Measurements from ENCODE around the gene MTHFR. TPM values are rescaled to one million over a fixed set of nuclear protein-coding genes. Genes with fewer than 3 reads are reported as not detected.

The MTHFR gene
- total and polyA plus RNA-seq, 4 donors = 5.5 to 29.0 (median 18.3) TPM

DNA sequence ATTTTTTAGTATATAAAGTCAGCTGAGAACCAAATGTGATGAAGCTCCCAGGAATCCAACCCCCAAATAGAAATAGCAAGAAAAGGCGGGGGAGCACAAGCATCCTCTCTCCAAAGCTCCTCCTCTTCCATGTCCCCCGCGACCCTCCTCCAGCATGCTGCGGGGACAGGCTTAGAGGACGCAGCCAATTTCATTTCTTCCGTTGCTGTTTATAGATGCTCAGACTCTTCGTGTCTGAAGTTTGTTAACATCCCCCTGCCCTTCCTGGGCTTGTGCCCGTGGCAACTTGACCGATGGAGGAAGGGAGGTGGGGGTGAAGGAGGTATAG, 42.6 kb upstream of the MTHFR start:
- Histone ChIP-seq H3K4me1 (ENCODE audit: control insufficient read depth in 4 of 4, insufficient read depth in 4 of 4, low read length in 3 of 4) (peaks cover 2 to 10% (median 4%) of the 10 kb centered on the region in 4 donors), H3K9me3 (ENCODE audit: control insufficient read depth in 4 of 4, low read length in 3 of 4) (no peaks in the 10 kb centered on the region), H3K9ac (ENCODE audit: low read depth in 1 of 2, low read length in 2 of 2) (no peak overlapping the region), H3K27ac (ENCODE audit: low read depth in 1 of 2, low read length in 2 of 2) (no peak overlapping the region), H3K27me3 (ENCODE audit: control insufficient read depth in 4 of 4, insufficient read depth in 4 of 4, low read length in 3 of 4) (no peaks in the 10 kb centered on the region), H3K4me3 (ENCODE audit: low read depth in 1 of 3, low read length in 3 of 3) (no peak overlapping the region), H3K36me3 (ENCODE audit: control insufficient read depth in 4 of 4, insufficient read depth in 3 of 4, low read depth in 1 of 4, low read length in 3 of 4) (peaks cover 0 to 7% (median 4%) of the 10 kb centered on the region in 4 donors)
- TF ChIP-seq YY1 (IDR thresholded peaks at IDR 0.05) (no peak), HNF4G (IDR thresholded peaks at IDR 0.05) (no peak), TAF1 (conservative IDR thresholded peaks at IDR 0.05) (no peak), FOXA1 (IDR thresholded peaks at IDR 0.05) (no peak), SP1 (IDR thresholded peaks at IDR 0.05) (no peak), REST (IDR thresholded peaks at IDR 0.05) (no peak), EGR1 (IDR thresholded peaks at IDR 0.05; ENCODE audit: low read depth in 2 of 2) (no peak), RXRA (IDR thresholded peaks at IDR 0.05) (no peak)
- TF ChIP-seq, protein P1, sequence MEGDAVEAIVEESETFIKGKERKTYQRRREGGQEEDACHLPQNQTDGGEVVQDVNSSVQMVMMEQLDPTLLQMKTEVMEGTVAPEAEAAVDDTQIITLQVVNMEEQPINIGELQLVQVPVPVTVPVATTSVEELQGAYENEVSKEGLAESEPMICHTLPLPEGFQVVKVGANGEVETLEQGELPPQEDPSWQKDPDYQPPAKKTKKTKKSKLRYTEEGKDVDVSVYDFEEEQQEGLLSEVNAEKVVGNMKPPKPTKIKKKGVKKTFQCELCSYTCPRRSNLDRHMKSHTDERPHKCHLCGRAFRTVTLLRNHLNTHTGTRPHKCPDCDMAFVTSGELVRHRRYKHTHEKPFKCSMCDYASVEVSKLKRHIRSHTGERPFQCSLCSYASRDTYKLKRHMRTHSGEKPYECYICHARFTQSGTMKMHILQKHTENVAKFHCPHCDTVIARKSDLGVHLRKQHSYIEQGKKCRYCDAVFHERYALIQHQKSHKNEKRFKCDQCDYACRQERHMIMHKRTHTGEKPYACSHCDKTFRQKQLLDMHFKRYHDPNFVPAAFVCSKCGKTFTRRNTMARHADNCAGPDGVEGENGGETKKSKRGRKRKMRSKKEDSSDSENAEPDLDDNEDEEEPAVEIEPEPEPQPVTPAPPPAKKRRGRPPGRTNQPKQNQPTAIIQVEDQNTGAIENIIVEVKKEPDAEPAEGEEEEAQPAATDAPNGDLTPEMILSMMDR (IDR thresholded peaks at IDR 0.05; ENCODE audit: low read depth, low read length, missing input control) = no peak
- TF ChIP-seq, protein P2, sequence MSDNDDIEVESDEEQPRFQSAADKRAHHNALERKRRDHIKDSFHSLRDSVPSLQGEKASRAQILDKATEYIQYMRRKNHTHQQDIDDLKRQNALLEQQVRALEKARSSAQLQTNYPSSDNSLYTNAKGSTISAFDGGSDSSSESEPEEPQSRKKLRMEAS (IDR thresholded peaks at IDR 0.05) = no peak
- TF ChIP-seq, protein P3, sequence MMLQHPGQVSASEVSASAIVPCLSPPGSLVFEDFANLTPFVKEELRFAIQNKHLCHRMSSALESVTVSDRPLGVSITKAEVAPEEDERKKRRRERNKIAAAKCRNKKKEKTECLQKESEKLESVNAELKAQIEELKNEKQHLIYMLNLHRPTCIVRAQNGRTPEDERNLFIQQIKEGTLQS (IDR thresholded peaks at IDR 0.05) = no peak
- no peak for DNase-seq (ENCODE audit: low spot score)
- whole genome bisulfite sequencing = 82% methylated on average over 9 of the region's 9 CpGs

DNA sequence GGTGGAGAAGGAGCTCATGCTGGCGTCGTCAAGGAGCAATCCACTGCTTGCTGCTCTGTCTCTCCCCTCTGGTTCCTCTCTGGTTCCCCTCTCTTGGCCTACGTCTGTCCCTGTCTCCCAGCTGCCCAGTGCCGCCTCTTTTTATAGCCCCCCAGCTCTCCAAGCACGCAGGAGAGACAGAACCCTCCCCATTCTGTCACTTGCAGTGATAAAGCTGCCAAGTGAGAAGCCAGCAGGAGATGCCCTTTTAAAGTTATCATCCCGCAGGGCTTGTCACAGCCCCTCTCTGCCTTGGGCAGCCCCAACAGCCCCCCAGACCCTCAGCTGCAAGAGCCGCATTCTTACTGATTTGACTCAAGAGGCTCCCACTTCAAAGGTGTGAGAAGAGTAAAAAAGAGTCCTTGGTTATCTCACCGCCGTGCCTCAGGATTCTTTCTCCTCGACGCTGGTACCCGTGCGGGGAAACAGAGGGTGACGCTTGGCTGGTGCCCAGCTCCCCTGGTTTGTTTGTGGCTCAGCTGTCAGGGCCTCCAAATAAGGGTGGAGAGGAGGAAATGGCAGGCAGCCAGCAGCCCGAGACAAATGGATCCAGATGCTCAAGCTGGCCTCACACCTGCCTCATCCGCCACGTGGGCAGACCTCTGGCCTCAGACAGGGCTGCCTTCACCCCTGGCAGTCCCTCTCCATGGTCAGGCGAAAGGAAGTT, 42.1 kb upstream of the MTHFR start, which contains the start of gene NPPA:
NPPA (minus strand) TSS at position 117 of the 706 bp plus-strand sequence; CDS start at position 18, 99 bp downstream.
- Histone ChIP-seq H3K4me1 (ENCODE audit: control insufficient read depth in 4 of 4, insufficient read depth in 4 of 4, low read length in 3 of 4) (peaks cover 4 to 12% (median 5%) of the 10 kb centered on the region in 4 donors), H3K4me3 (ENCODE audit: low read depth in 1 of 3, low read length in 3 of 3) (no peak within 1 kb of the TSS), H3K27ac (ENCODE audit: low read depth in 1 of 2, low read length in 2 of 2) (no peak within 1 kb of the TSS), H3K9ac (ENCODE audit: low read depth in 1 of 2, low read length in 2 of 2) (no peak within 1 kb of the TSS), H3K36me3 (ENCODE audit: control insufficient read depth in 4 of 4, insufficient read depth in 3 of 4, low read depth in 1 of 4, low read length in 3 of 4) (peaks cover 0 to 7% (median 4%) of the 10 kb centered on the region in 4 donors), H3K27me3 (ENCODE audit: control insufficient read depth in 4 of 4, insufficient read depth in 4 of 4, low read length in 3 of 4) (no peaks in the 10 kb centered on the region), H3K9me3 (ENCODE audit: control insufficient read depth in 4 of 4, low read length in 3 of 4) (no peaks in the 10 kb centered on the region)
- TF ChIP-seq, protein P4, sequence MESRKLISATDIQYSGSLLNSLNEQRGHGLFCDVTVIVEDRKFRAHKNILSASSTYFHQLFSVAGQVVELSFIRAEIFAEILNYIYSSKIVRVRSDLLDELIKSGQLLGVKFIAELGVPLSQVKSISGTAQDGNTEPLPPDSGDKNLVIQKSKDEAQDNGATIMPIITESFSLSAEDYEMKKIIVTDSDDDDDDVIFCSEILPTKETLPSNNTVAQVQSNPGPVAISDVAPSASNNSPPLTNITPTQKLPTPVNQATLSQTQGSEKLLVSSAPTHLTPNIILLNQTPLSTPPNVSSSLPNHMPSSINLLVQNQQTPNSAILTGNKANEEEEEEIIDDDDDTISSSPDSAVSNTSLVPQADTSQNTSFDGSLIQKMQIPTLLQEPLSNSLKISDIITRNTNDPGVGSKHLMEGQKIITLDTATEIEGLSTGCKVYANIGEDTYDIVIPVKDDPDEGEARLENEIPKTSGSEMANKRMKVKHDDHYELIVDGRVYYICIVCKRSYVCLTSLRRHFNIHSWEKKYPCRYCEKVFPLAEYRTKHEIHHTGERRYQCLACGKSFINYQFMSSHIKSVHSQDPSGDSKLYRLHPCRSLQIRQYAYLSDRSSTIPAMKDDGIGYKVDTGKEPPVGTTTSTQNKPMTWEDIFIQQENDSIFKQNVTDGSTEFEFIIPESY (IDR thresholded peaks at IDR 0.05) = no peak
- TF ChIP-seq NR2F2 (IDR thresholded peaks at IDR 0.05) (no peak), YY1 (IDR thresholded peaks at IDR 0.05) (no peak)
- WGBS = 79% methylated on average over 18 of the region's 18 CpGs
- DNase-seq (ENCODE audit: low spot score) = no peak

All from liver (tissue), 9 donors.